OCI-LY1 (cell line): ENCODE results near the gene SOX3.

Experiments
- CTCF ChIP-seq: fragments of 200-600 bp; sonication (generic), shearing (Covaris generic); IDR thresholded peaks from 2 replicates; pipeline ENCODE4 v1.5.1; 2017; ENCODE audit warnings: mild to moderate bottlenecking, antibody characterized with exemption, low read length, moderate library complexity, mixed read lengths
- EZH2 ChIP-seq: fragments of 200-600 bp; sonication (generic), shearing (Covaris generic); IDR thresholded peaks from 2 replicates; pipeline ENCODE4 v1.8.0; 2017; ENCODE audit warnings: borderline replicate concordance, mixed run types, mild to moderate bottlenecking, antibody characterized with exemption, low read length, moderate library complexity, mixed read lengths

- TF ChIP-seq CTCF (no peak), EZH2 (no peak)
Measured at GRCh38 chrX:140507223-140507981, 2.5 kb upstream of the SOX3 start.
